Endothelial cell of umbilical vein (primary cell): ENCODE data around the gene ACAP1. TPM values are rescaled to one million over a fixed set of nuclear protein-coding genes. Genes with fewer than 3 reads are reported as not detected.

ENCODE experiments used
- BruUV-seq: library from RNA; stranded (reverse); fragments of 400-500 nt; replicated peaks from 2 replicates; lab custom pipeline; 2021; lab: Mats Ljungman, UMichigan
- CTCF ChIA-PET: fragments of 300-600, 350-600 bp; sonication (Branson Sonifier 250); formaldehyde crosslinking; loops from one replicate; lab custom pipeline; 2021; ENCODE audit warnings: antibody characterized with exemption, inconsistent platforms; lab: Charles Lee
- POLR2A ChIA-PET: fragments of 300-600, 350-600 bp; sonication (Branson Sonifier 250); formaldehyde crosslinking; loops from one replicate; lab custom pipeline; 2021; ENCODE audit warnings: antibody characterized with exemption, inconsistent platforms; lab: Charles Lee
- DNase-seq: peaks from one replicate; pipeline ENCODE4 v3.0.0-alpha.2; 2011; ENCODE audit warnings: low read depth, low spot score
- FAIRE-seq: peaks from 2 replicates; lab custom pipeline; 2011; peaks lifted over from hg19 to GRCh38; lab: Jason Lieb, UNC
- H2AFZ ChIP-seq: 2 replicates; pipeline ENCODE4 v1.6.0; 2012; ENCODE audit warnings: low read depth, low read length, control low read depth, inconsistent platforms
- H3K27ac ChIP-seq: 2 replicates; pipeline ENCODE4 v1.5.1; 2011; ENCODE audit warnings: low read depth, mild to moderate bottlenecking, control low read depth, low read length, moderate library complexity; ENCODE audit not compliant: insufficient read depth
- H3K27me3 ChIP-seq, 2 experiments: 2 replicates each; pipeline versions ENCODE4 v1.6.0 to v1.6.1; 2011; ENCODE audit warnings: low read length in 2 of 2, mixed read lengths in 1 of 2; ENCODE audit not compliant: control insufficient read depth in 2 of 2, insufficient read depth in 2 of 2
- H3K36me3 ChIP-seq, 2 experiments: 2 replicates in 1 of 2; 3 replicates in 1 of 2; pipeline ENCODE4 v1.5.1; 2011; ENCODE audit warnings: low read length in 2 of 2, mild to moderate bottlenecking in 1 of 2, moderate library complexity in 1 of 2; ENCODE audit not compliant: control insufficient read depth in 2 of 2, insufficient read depth in 2 of 2; ENCODE audit errors: extremely low read depth in 1 of 2
- H3K4me1 ChIP-seq: 3 replicates; pipeline ENCODE4 v1.5.1; 2011; ENCODE audit warnings: mild to moderate bottlenecking, low read length; ENCODE audit not compliant: control insufficient read depth, insufficient read depth; ENCODE audit errors: extremely low read depth
- H3K4me2 ChIP-seq: 2 replicates; pipeline ENCODE4 v1.6.1; 2011; ENCODE audit warnings: low read length, control low read depth, mixed read lengths; ENCODE audit not compliant: insufficient read depth
- H3K4me3 ChIP-seq, 3 experiments: fragments of 200-600 bp in 1 of 3; sonication (generic), shearing (Covaris generic) in 1 of 3; replicated peaks in 1 of 3; 2 replicates each; pipeline ENCODE4 v1.5.1; 2011 to 2016; ENCODE audit warnings: control low read depth in 3 of 3, low read length in 3 of 3, mild to moderate bottlenecking in 2 of 3, inconsistent platforms in 1 of 3, low read depth in 1 of 3, moderate library complexity in 1 of 3; ENCODE audit not compliant: insufficient read depth in 1 of 3
- H3K79me2 ChIP-seq: 2 replicates; pipeline ENCODE4 v1.6.0; 2012; ENCODE audit warnings: low read length, inconsistent platforms; ENCODE audit not compliant: control insufficient read depth, insufficient read depth
- H3K9ac ChIP-seq: replicated peaks from 2 replicates; pipeline ENCODE3; 2011; ENCODE audit warnings: low read length, control low read depth; ENCODE audit not compliant: insufficient read depth; ENCODE audit errors: extremely low read depth
- H3K9me1 ChIP-seq: replicated peaks from 3 replicates; pipeline ENCODE4 v1.6.0; 2011; ENCODE audit warnings: mild to moderate bottlenecking, low read length; ENCODE audit not compliant: control insufficient read depth, insufficient read depth; ENCODE audit errors: extremely low read depth
- H3K9me3 ChIP-seq: replicated peaks from 2 replicates; pipeline ENCODE4 v1.5.1; 2012; ENCODE audit warnings: low read length, inconsistent platforms; ENCODE audit not compliant: control insufficient read depth, insufficient read depth
- H4K20me1 ChIP-seq: replicated peaks from 2 replicates; pipeline ENCODE3; 2011; ENCODE audit warnings: mild to moderate bottlenecking, low read length; ENCODE audit not compliant: control insufficient read depth, insufficient read depth; ENCODE audit errors: extremely low read depth
- CTCF ChIP-seq, 2 donors: IDR thresholded peaks; 1 replicate in 1 of 2; 2 replicates in 1 of 2; pipeline ENCODE4 v1.5.1; 2011; ENCODE audit warnings: low read length in 2 of 2, mild to moderate bottlenecking in 2 of 2, moderate library complexity in 2 of 2, control low read depth in 1 of 2, inconsistent platforms in 1 of 2, low read depth in 1 of 2; ENCODE audit not compliant: insufficient read depth in 1 of 2; ENCODE audit errors: extremely low read depth in 1 of 2
- EZH2 ChIP-seq: IDR thresholded peaks from 2 replicates; pipeline ENCODE4 v1.6.1; 2012; ENCODE audit warnings: borderline replicate concordance, low read depth, mild to moderate bottlenecking, moderate library complexity, low read length, inconsistent platforms; ENCODE audit not compliant: severe bottlenecking
- FOS ChIP-seq: IDR thresholded peaks from 2 replicates; pipeline ENCODE4 v1.6.1; 2011; ENCODE audit warnings: mild to moderate bottlenecking, low read length, moderate library complexity, borderline replicate concordance; ENCODE audit not compliant: insufficient read depth
- GATA2 ChIP-seq: IDR thresholded peaks from 2 replicates; pipeline ENCODE4 v1.7.0; 2011; ENCODE audit warnings: low read depth, mild to moderate bottlenecking, moderate library complexity, mixed read lengths, low read length; ENCODE audit not compliant: insufficient read length, insufficient read depth
- JUN ChIP-seq: IDR thresholded peaks from 2 replicates; pipeline ENCODE4 v1.6.1; 2011; ENCODE audit warnings: borderline replicate concordance, low read depth; ENCODE audit not compliant: insufficient read length, insufficient read depth
- MYC ChIP-seq: IDR thresholded peaks from one replicate; pipeline ENCODE4 v1.6.1; 2011; ENCODE audit warnings: mild to moderate bottlenecking, low read depth, low read length
- POLR2A ChIP-seq: IDR thresholded peaks from 2 replicates; pipeline ENCODE4 v1.6.1; 2012; ENCODE audit warnings: low read depth, mild to moderate bottlenecking, control low read depth, low read length
- POLR2AphosphoS5 ChIP-seq: IDR thresholded peaks from 2 replicates; pipeline ENCODE4 v1.6.1; 2012; ENCODE audit warnings: low read depth, mild to moderate bottlenecking, control low read depth, low read length, moderate library complexity; ENCODE audit not compliant: insufficient read depth
- dilution Hi-C: fragments of 300-500 bp; cut with MboI; formaldehyde crosslinking; loops from one replicate; pipeline ENCODE4 v1.15.0; 2019; ENCODE audit warnings: low sequenced_read_pairs; ENCODE audit not compliant: extremely low pct_ligation_motif_present
- intact Hi-C: fragments of 100-400 bp; cut with micrococcal nuclease; formaldehyde crosslinking; loops from one replicate; pipeline ENCODE4 v1.10.0; 2022
- polyA plus RNA-seq, 4 experiments: library from polyadenylated mRNA; depleted of rRNA in 3 of 4; stranded (reverse) in 3 of 4; unstranded in 1 of 4; fragments of >200 nt; gene quantifications; 2 replicates each; pipeline versions ENCODE4 v1.2.1 to v1.2.3, GENCODE V29; 2011 to 2012; ENCODE audit warnings: missing spikeins in 1 of 4
- total RNA-seq: library from RNA; stranded (reverse); gene quantifications from 2 replicates; pipeline ENCODE4 v1.2.3, GENCODE V29; 2021
- TF ChIP-seq, protein P1 (sequence below): IDR thresholded peaks from 2 replicates; pipeline ENCODE4 v1.6.1; 2011; ENCODE audit not compliant: insufficient read depth, insufficient read length

ACAP1 gene
- total and polyA plus RNA-seq, 2 donors (not counting 3 experiments of a cell fraction or from before 2014, with no cell fraction given) = 0.46 TPM; not detected in 1

GRCh38 chr17:7348478-7349242, 12.3 kb downstream of the ACAP1 start:
- Histone ChIP-seq H3K4me1 (peaks cover 17% of the 10 kb centered on the region), H3K9ac (no peak overlapping the region), H3K9me1 (no peaks in the 10 kb centered on the region), H3K36me3 (no peaks in the 10 kb centered on the region), H2AFZ (no peak overlapping the region), H3K9me3 (no peaks in the 10 kb centered on the region), H3K27me3 (no peaks in the 10 kb centered on the region), H3K27ac (no peak overlapping the region), H4K20me1 (no peaks in the 10 kb centered on the region), H3K79me2 (no peaks in the 10 kb centered on the region), H3K4me2 (no peak overlapping the region), H3K4me3 (no peak overlapping the region)
- dilution Hi-C loops = no loop called here
- CTCF ChIA-PET = interaction anchor here (0.6 to 1.4 kb wide), 5 partner anchors 12 to 55 kb away, joined by 3 to 6 read pairs (median 3); partner anchors contain the start of genes ACAP1 and TMEM256
- TF ChIP-seq EZH2 = no peak
- TF ChIP-seq FOS = no peak
- no peak for TF ChIP-seq POLR2A
- no peak for TF ChIP-seq GATA2
- no peak for TF ChIP-seq MYC
- no peak for TF ChIP-seq CTCF (IDR thresholded peaks at IDR 0.05; ENCODE audit: extremely low read depth in 1 of 2, insufficient read depth in 1 of 2, low read depth in 1 of 2, low read length in 2 of 2)
- no peak for TF ChIP-seq JUN
- TF ChIP-seq, protein P1, sequence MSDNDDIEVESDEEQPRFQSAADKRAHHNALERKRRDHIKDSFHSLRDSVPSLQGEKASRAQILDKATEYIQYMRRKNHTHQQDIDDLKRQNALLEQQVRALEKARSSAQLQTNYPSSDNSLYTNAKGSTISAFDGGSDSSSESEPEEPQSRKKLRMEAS = no peak
- TF ChIP-seq POLR2AphosphoS5 = no peak
- BruUV-seq = no TSS peak
- no peak for DNase-seq
- intact Hi-C loops = no loop called here
- POLR2A ChIA-PET = no interaction called here
- no peak for FAIRE-seq
